GM21515 (cell line): ENCODE results near the gene GRID1.

Experiments used
- ATAC-seq: cut with Tn5 transposase; IDR thresholded peaks from one replicate; pipeline ENCODE4 v1.9.1; 2021; ENCODE audit not compliant: unreplicated experiment

Gene GRID1

GRCh38 chr10:86218160-86218559 lies 148.4 kb downstream of the GRID1 start:
- ATAC-seq, result no peak

- ATAC-seq, result no peak
Measured at GRCh38 chr10:86217371-86218080, 149.1 kb downstream of the GRID1 start.

GRCh38 chr10:86216886-86217285 lies 149.7 kb downstream of the GRID1 start:
- no peak for ATAC-seq

GRCh38 chr10:86215712-86216111 lies 150.9 kb downstream of the GRID1 start:
- no peak for ATAC-seq

GRCh38 chr10:86215046-86215445 lies 151.5 kb downstream of the GRID1 start:
- no peak for ATAC-seq

- ATAC-seq, result no peak
Measured at GRCh38 chr10:86213148-86213547, 153.4 kb downstream of the GRID1 start.

- ATAC-seq, result no peak
Measured at GRCh38 chr10:86212391-86212700, 154.2 kb downstream of the GRID1 start.

GRCh38 chr10:86211691-86212390 lies 154.8 kb downstream of the GRID1 start:
- ATAC-seq, result no peak

GRCh38 chr10:86210416-86210815 lies 156.2 kb downstream of the GRID1 start:
- no peak for ATAC-seq

GRCh38 chr10:86209726-86210125 lies 156.9 kb downstream of the GRID1 start:
- ATAC-seq, result no peak

GRCh38 chr10:86207226-86207625 lies 159.4 kb downstream of the GRID1 start:
- no peak for ATAC-seq

- no peak for ATAC-seq
Measured at GRCh38 chr10:86206240-86206579, 160.4 kb downstream of the GRID1 start.

GRCh38 chr10:86205306-86206239 lies 161.0 kb downstream of the GRID1 start:
- no peak for ATAC-seq

GRCh38 chr10:86204421-86205305 lies 161.9 kb downstream of the GRID1 start:
- ATAC-seq, result no peak

- no peak for ATAC-seq
Measured at GRCh38 chr10:86203162-86203905, 163.3 kb downstream of the GRID1 start.

- ATAC-seq, result no peak
Measured at GRCh38 chr10:86202226-86202735, 164.3 kb downstream of the GRID1 start.

- no peak for ATAC-seq
Measured at GRCh38 chr10:86200867-86201266, 165.7 kb downstream of the GRID1 start.

GRCh38 chr10:86200269-86200668 lies 166.3 kb downstream of the GRID1 start:
- ATAC-seq, result no peak

GRCh38 chr10:86199041-86199440 lies 167.6 kb downstream of the GRID1 start:
- ATAC-seq, result no peak

- no peak for ATAC-seq
Measured at GRCh38 chr10:86198271-86198670, 168.3 kb downstream of the GRID1 start.
